Psoas muscle (tissue), 8 donors: ENCODE data around the gene RPP40. TPM values are rescaled to one million over a fixed set of nuclear protein-coding genes. Genes with fewer than 3 reads are reported as not detected.
A peak's percentile ranks its signal among the peaks of the same experiment; 100 is the strongest.

Experiments
- ATAC-seq, 4 donors: fragments of 200-7000 bp; cut with Tn5 transposase; one replicate each; pipeline ENCODE4 v1.9.1; 2020; ENCODE audit warnings: moderate library complexity in 3 of 4, mild to moderate bottlenecking in 2 of 4
- DNase-seq, 2 donors: peaks; one replicate each; pipeline ENCODE4 v3.0.0-alpha.2; 2020
- H3K27ac ChIP-seq: fragments of 200-600 bp; one replicate; pipeline ENCODE4 v1.8.0; 2022
- H3K27me3 ChIP-seq, 3 donors: fragments of 200-600 bp in 1 of 3; one replicate each; pipeline versions ENCODE4 v1.6.1 to v1.8.0; 2013 to 2022; ENCODE audit warnings: low read length in 2 of 3, mild to moderate bottlenecking in 2 of 3, moderate library complexity in 1 of 3; ENCODE audit not compliant: insufficient read depth in 3 of 3
- H3K36me3 ChIP-seq, 2 donors: fragments of 200-600 bp in 1 of 2; one replicate each; pipeline versions ENCODE4 v1.6.1 to v1.8.0; 2013 to 2022; ENCODE audit warnings: low read depth in 1 of 2, mild to moderate bottlenecking in 1 of 2, moderate library complexity in 1 of 2; ENCODE audit not compliant: insufficient read depth in 1 of 2
- H3K4me1 ChIP-seq: fragments of 200-600 bp; one replicate; pipeline ENCODE4 v1.8.0; 2022
- H3K4me3 ChIP-seq: fragments of 200-600 bp; one replicate; pipeline ENCODE4 v1.8.0; 2022; ENCODE audit warnings: mild to moderate bottlenecking
- H3K9me3 ChIP-seq: fragments of 200-600 bp; one replicate; pipeline ENCODE4 v1.8.0; 2022
- CTCF ChIP-seq: fragments of 200-600 bp; IDR thresholded peaks from one replicate; pipeline ENCODE4 v1.8.0; 2022; ENCODE audit warnings: antibody characterized with exemption
- WGBS, 3 donors: extraction: QIAGEN DNeasy Blood & Tissue Kit; methylation state at CpG; one replicate each; pipeline versions ENCODE4 v1.1.6 to v1.1.7; 2013; 5-methylcytosine and 5-hydroxymethylcytosine counted together
- intact Hi-C, 2 donors: fragments of 100-400 bp; cut with DNase I; formaldehyde crosslinking; loops; one replicate each; pipeline versions ENCODE4 v1.11.0 to v1.14.2; 2022
- polyA plus RNA-seq, 3 donors: library from polyadenylated mRNA; stranded (reverse); fragments of 200-250 nt; gene quantifications; one replicate each; pipeline ENCODE4 v1.2.3, GENCODE V29; 2013
- total RNA-seq, 4 donors: library from RNA; stranded (reverse); fragmentation: NEBNext Ultra II Directional in 2 of 4; extraction: Animal tissue kit (Norgen Biotek cat#: 25700) in 2 of 4; gene quantifications; one replicate each; pipeline versions ENCODE4 v1.2.1 to v1.2.4, GENCODE V29; 2021 to 2023
- donor health status: healthy with polysubstance abuse.
- donor health status: DM: no; HTN: no; CAD: no; lungs with moderate emphysema.
- donor health status: Bipolar disorder and iron deficiency.
- donor health status: healthy.
- donor health status: DM: yes; HTN: yes; CAD: no.
- donor health status: DM: no; HTN: no; CAD: no.
- donor health status: DM: no; HTN: no; CAD: no.
- donor health status: DM: yes; HTN: yes; CAD: no.

The RPP40 gene
- total and polyA plus RNA-seq, 7 donors, result 4.2 to 34.5 (median 9.3) TPM

GRCh38 chr6:5004373-5005037 is 668 bp upstream of the RPP40 start:
- peak overlapping the region; percentile 89 for H3K4me3 ChIP-seq
- no peak for TF ChIP-seq CTCF
- H3K27ac ChIP-seq, result peak overlapping the region; percentile 87
- no peaks in the 10 kb centered on the region for H3K4me1 ChIP-seq
- intact Hi-C loops, result no loop called here
- DNase-seq (no peak), ATAC-seq (no peak)
- H3K27me3 ChIP-seq, result no peaks in the 10 kb centered on the region
- no peaks in the 10 kb centered on the region for H3K9me3 ChIP-seq
- WGBS, 3 donors, result 51 to 52% (median 52%) methylated on average over 12 of the region's 12 CpGs
- H3K36me3 ChIP-seq, result peaks cover 0 to 24% of the 10 kb centered on the region in 2 donors

GRCh38 chr6:4999586-4999985 is 4.3 kb downstream of the RPP40 start:
- intact Hi-C loops, result no loop called here
- peaks cover 4 to 73% of the 10 kb centered on the region in 2 donors for H3K36me3 ChIP-seq
- 48 to 89% (median 49%) methylated on average over 2 of the region's 2 CpGs for WGBS, 3 donors

GRCh38 chr6:4997862-4998261 is 6.0 kb downstream of the RPP40 start:
- no peak for TF ChIP-seq CTCF
- H3K9me3 ChIP-seq, result no peaks in the 10 kb centered on the region
- DNase-seq (no peak), ATAC-seq (no peak)
- 75 to 81% (median 75%) methylated on average over 6 of the region's 6 CpGs for WGBS, 3 donors
- H3K27ac ChIP-seq, result no peak overlapping the region
- intact Hi-C loops, result no loop called here
- no peak overlapping the region for H3K4me3 ChIP-seq
- peaks cover 5 to 80% of the 10 kb centered on the region in 2 donors for H3K36me3 ChIP-seq
- no peaks in the 10 kb centered on the region for H3K27me3 ChIP-seq
- no peaks in the 10 kb centered on the region for H3K4me1 ChIP-seq

More at GRCh38 chr6:4999586-4999985, 4.3 kb downstream of the RPP40 start:
- H3K4me3 ChIP-seq, result no peak overlapping the region
- no peak for ATAC-seq
- no peaks in the 10 kb centered on the region for H3K27me3 ChIP-seq
- no peak overlapping the region for H3K27ac ChIP-seq
- no peak for TF ChIP-seq CTCF
- no peaks in the 10 kb centered on the region for H3K9me3 ChIP-seq
- H3K4me1 ChIP-seq, result no peaks in the 10 kb centered on the region
- no peak for DNase-seq

DNA sequence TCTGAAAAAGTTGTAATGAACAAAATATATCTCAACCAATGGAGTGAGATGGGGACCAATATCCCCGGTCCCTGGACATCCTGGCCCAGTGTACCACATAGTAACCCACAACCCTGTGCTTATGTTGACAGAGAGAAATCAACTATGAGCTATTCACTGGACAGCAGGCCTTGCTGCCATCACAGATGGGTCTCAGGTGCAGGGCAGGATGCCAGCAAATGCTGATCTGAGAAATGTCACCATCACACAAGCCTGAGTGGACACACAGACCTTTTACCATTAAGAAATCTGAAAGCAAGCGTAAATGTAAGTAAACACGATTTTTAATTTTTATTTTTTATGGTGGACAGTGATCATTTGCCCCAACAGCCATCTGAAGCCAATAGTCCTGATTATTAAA is 9.1 kb downstream of the RPP40 start:
- intact Hi-C loops, result no loop called here
- Histone ChIP-seq H3K27me3 (no peaks in the 10 kb centered on the region), H3K27ac (no peak overlapping the region), H3K9me3 (no peaks in the 10 kb centered on the region), H3K4me1 (no peaks in the 10 kb centered on the region), H3K4me3 (no peak overlapping the region), H3K36me3 (peaks cover 5 to 58% of the 10 kb centered on the region in 2 donors)
- ATAC-seq, result no peak
- TF ChIP-seq CTCF, result no peak
- DNase-seq, result no peak
- 94 to 95% (median 95%) methylated on average over 3 of the region's 3 CpGs for WGBS, 3 donors

DNA sequence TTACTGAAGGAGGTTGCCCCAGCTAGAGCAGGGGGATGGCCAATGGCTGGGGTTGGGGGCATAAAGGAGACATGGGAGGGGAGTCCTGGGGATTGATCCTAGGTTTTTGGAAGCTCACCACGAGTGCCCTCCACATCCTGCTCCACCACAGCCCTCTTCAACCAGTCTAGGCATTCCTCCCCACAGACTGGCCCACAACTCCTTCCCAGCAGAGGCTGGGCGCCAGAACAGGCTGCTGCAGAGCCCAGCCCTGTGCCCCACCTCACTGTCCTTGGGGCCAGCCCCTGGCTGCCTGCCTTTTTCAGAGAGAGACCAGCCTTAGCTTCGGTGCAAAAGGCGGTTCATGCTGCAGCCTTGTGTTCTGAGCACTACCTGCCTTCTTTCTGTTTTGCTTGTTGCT is 16.4 kb downstream of the RPP40 start:
- Histone ChIP-seq H3K27me3 (no peaks in the 10 kb centered on the region), H3K9me3 (no peaks in the 10 kb centered on the region), H3K4me1 (no peaks in the 10 kb centered on the region), H3K36me3 (no peaks in the 10 kb centered on the region), H3K4me3 (no peak overlapping the region), H3K27ac (no peak overlapping the region)
- 70 to 94% (median 73%) methylated on average over 4 of the region's 4 CpGs for WGBS, 3 donors
- DNase-seq (no peak), ATAC-seq (peak in 1 of 4 donors; percentile 30)
- TF ChIP-seq CTCF, result no peak
- intact Hi-C loops, result no loop called here
